ENCODE results near the gene MIOX. TPM values are rescaled to one million over a fixed set of nuclear protein-coding genes. Genes with fewer than 3 reads are reported as not detected.
"Not testable (repeated sequence)": the region's sequence is repeated elsewhere in the genome, so short reads cannot be mapped to it uniquely, and the experiment has no call there.

The MIOX gene
- total RNA-seq, 1 donor from 2014 or later: not detected

DNA sequence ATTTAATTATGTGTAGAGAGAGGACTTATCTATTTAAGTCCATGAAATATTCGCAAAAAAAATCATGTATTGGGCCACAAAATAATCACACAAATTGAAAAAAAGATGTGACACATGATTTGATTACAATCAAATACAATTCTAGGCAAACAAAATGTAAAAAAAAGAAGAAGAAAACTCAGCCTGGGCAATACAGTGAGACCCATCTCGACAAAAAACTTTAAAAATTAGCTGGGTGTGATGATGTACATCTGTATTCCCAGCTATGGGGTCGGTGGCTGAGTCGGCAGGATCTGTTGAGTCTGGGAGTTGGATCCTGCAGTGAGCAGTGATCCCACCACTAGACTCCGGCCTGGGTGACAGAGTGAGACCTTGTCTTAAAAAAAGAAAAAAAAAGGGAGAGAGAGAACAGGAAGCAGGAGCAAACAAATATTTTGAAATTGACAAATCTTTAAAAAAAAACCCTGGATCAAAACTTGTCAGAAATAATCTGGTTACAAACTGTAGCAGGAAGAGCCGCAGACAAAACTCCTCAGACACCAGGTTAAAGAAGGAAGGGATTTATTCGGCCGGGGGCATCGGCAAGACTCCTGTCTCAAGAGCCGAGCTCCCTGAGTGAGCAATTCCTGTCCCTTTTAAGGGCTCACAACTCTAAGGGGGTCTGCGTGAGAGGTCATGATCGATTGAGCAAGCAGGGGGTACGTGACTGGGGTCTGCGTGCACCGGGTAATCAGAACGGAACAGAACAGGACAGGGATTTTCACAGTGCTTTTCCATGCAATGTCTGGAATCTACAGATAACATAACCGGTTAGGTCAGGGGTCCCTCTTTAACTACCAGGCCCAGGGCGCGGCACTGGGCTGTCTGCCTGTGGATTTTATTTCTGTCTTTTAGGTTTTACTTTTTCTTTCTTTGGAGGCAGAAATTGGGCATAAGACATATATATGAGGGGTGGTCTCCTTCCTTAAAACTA lies 46.5 kb downstream of the MIOX start:
- DNase-seq (ENCODE audit: low spot score): no peak
- intact Hi-C loops (cut with DNase I): no loop called here

DNA sequence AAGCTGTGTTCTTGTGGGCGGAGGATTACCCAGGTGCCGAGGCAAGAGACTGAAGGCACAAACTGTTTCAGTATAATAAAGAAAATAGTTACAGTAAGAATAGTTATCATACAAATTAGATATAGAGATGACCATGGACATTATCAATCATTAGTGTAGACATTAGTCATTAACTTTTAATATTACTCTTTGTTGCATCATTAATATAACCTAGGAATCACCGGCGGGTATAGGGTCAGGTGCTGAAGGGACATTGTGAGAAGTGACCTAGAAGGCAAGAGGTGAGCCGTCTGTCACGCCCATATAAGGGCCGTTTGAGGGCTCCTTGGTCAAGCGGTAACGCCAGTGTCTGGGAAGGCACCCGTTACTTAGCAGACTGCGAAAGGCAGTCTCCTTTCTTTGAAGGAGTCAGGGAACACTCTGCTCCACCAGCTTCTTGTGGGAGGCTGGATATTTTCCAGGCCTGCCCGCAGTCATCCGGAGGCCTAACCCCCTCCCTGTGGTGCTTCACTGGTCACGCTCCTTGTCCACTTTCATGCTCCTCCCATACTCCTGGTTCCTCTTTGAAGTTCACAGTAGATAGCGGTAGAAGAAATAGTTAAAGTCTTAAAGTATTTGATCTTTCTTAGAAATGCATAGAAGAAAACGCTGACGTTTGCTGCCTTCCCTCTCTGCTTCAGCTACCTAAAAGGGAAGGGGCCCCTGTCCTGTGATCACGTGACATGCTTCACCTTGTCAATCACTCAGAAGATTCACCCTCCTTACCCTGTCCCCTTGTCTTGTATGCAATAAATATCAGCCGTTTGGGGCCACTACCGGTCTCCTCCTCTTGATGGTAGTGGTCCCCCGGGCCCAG lies 47.4 kb downstream of the MIOX start:
- intact Hi-C loops (cut with DNase I): not testable (repeated sequence)

DNA sequence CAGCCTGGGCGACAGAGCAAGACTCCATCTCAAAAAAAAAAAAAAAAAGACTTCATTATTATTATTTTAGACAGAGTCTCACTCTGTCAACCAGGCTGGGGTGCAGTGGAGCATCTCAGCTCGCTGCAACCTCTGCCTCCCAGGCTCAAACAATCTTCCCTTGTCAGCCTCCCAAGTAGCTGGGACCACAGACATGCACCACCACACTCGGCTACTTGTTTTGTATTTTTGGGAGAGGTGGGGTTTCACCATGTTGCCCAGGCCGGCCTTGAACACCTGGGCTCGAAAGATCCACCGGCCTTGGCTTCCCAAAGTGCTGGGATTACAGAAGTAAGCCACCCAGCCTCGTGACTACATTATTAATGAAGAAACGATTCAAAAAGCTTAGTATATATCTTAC lies 48.5 kb downstream of the MIOX start:
- no peak for DNase-seq (ENCODE audit: low spot score)
- intact Hi-C loops (cut with DNase I): no loop called here

More for the DNA sequence above, 47.4 kb downstream of the MIOX start:
- DNase-seq (ENCODE audit: low spot score): not testable (repeated sequence)

DNA sequence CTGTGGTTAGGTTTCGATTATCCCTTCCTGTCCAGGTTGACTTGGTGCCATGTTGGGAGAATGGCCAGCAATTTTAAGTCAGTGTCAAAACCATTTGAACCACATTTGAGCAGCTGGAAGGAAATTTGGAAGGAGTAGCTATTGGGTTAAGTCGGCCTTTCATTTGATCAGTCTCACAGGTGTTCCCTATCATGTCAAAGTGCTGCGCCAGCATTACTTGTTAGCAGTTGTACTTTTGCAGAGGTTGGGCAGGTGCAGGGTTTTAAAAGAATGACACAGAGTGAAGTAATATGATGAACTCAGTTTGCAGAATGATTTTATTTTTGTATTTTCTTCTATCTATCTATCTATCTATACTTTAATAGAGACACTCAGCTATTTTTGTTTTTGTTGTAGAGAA lies 49.6 kb downstream of the MIOX start:
- no peak for DNase-seq (ENCODE audit: low spot score)
- intact Hi-C loops (cut with DNase I): no loop called here

DNA sequence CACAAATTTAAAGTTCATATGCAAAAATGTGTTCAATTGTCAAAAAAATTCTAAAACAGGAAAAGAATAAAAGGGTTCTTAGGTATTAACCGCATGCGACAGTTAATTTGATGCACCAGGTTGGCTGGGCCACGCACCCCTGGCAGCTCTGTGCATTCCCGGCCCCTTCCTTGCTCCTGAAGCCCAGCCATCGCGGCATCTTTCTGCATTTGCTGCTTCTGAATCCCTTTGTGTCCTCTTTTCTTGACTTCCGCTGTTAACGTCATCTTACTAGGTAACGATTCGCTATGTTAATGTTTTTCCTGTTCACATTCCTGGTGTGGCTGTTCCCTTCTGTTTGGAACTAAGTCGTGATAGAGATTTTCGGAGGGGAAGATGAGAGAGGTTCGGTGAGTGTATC lies 51.1 kb downstream of the MIOX start:
- intact Hi-C loops (cut with DNase I): no loop called here
- no peak for DNase-seq (ENCODE audit: low spot score)

Other genes with a start within 250 kb of the MIOX start
- gene TUBGCP6, start 241.8 kb upstream of the MIOX start, total RNA-seq: 22.8 TPM
- 13.1 TPM for gene HDAC10, start 235.6 kb upstream of the MIOX start, total RNA-seq
- 32.5 TPM for gene MAPK12, start 225.2 kb upstream of the MIOX start, total RNA-seq
- gene MAPK11, start 216.5 kb upstream of the MIOX start, total RNA-seq: 11.7 TPM
- 85.7 TPM for gene PLXNB2, start 179.2 kb upstream of the MIOX start, total RNA-seq
- 2.8 TPM for gene DENND6B, start 159.8 kb upstream of the MIOX start, total RNA-seq
- gene PPP6R2, start 143.5 kb upstream of the MIOX start, total RNA-seq: 37.1 TPM
- 63.5 TPM for gene SBF1, start 11.8 kb upstream of the MIOX start, total RNA-seq
- 0.13 TPM for gene ADM2, start 5.3 kb upstream of the MIOX start, total RNA-seq
- gene LMF2, start 20.8 kb downstream of the MIOX start, total RNA-seq: 28.7 TPM
- 25.1 TPM for gene NCAPH2, start 21.4 kb downstream of the MIOX start, total RNA-seq
- 2.4 TPM for gene SCO2, start 38.7 kb downstream of the MIOX start, total RNA-seq
- gene TYMP, start 43.2 kb downstream of the MIOX start, total RNA-seq: 18.3 TPM
- 0.08 TPM for gene KLHDC7B, start 59.0 kb downstream of the MIOX start, total RNA-seq
- not detected for gene SYCE3, start 76.1 kb downstream of the MIOX start, total RNA-seq
- gene CPT1B, start 91.6 kb downstream of the MIOX start, total RNA-seq: 253 TPM
- gene CHKB, start 96.0 kb downstream of the MIOX start, total RNA-seq: 49.4 TPM
- gene MAPK8IP2, start 113.9 kb downstream of the MIOX start, total RNA-seq: 0.48 TPM
- 33.7 TPM for gene ARSA, start 141.3 kb downstream of the MIOX start, total RNA-seq
- 25.9 TPM for gene SHANK3, start 186.0 kb downstream of the MIOX start, total RNA-seq

Measured in cardiac septum (tissue), 1 donor.